ENCODE data around the gene PPTC7.
"Not testable (repeated sequence)": the region's sequence is repeated elsewhere in the genome, so short reads cannot be mapped to it uniquely, and the experiment has no call there.

Gene PPTC7

DNA sequence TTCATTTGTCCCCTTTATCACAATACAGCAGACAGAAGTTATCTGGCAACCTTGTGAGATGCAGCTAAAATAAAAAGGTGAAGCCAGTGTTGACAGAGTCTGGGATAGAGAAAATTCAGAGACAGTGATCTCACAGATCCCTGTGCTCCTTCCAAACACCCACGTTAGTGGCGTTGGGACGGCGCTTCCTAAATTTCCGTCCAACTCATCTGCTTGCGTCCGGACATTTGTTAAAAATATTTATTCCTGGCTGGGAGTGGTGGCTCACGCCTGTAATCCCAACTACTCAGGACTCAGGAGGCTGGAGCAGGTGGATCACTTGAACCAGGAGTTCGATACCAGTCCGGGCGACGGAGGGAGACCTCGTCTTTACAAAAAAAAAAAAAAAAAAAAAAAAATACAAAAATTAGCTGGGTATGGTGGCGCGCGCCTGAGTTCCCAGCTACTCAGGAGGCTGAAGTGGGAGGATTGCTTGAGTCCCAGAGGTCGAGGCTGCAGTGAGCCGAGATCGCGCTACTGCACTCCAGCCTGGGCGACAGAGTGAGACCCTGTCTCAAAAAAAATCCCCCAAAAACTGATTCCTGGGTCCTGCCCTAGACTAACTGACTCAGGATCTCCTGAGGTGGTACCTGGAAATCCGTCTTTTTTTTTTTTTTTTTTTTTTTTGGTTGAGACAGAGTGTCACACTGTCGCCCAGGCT lies 30.1 kb upstream of the PPTC7 start:
- FAIRE-seq (no peak), DNase-seq (ENCODE audit: insufficient read length, low spot score) (no peak)
- no peak for TF ChIP-seq POU2F2 (IDR thresholded peaks at IDR 0.05; ENCODE audit: low read depth, low read length)
- no peak for TF ChIP-seq POLR2AphosphoS5 (IDR thresholded peaks at IDR 0.05; ENCODE audit: low read depth, low read length)
- TF ChIP-seq POLR2A (IDR thresholded peaks at IDR 0.05; ENCODE audit: low read depth, low read length): no peak
- no peak for TF ChIP-seq SPI1 (IDR thresholded peaks at IDR 0.05; ENCODE audit: low read depth, low read length)
- no peak for TF ChIP-seq PAX5 (IDR thresholded peaks at IDR 0.05; ENCODE audit: insufficient read depth, low read length, severe bottlenecking)
- TF ChIP-seq TAF1 (IDR thresholded peaks at IDR 0.05; ENCODE audit: low read depth, low read length): no peak

DNA sequence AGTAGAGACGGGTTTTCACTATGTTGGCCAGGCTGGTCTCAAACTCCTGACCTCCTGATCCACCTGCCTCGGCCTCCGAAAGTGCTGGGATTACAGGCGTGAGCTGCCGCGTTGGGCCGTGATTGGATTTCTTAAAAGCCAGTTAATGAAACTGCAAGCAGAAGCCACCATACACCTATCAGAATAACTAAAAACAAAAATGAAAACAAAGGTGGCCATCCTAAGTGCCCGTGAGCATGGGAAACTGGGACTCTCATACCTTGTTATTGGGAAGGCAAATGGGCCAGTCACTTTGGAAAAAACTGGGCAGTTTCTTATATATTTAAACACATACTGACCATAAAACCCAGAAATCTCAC lies 23.1 kb upstream of the PPTC7 start:
- no peak for TF ChIP-seq TAF1 (IDR thresholded peaks at IDR 0.05; ENCODE audit: low read depth, low read length)
- FAIRE-seq (no peak), DNase-seq (ENCODE audit: insufficient read length, low spot score) (no peak)

DNA sequence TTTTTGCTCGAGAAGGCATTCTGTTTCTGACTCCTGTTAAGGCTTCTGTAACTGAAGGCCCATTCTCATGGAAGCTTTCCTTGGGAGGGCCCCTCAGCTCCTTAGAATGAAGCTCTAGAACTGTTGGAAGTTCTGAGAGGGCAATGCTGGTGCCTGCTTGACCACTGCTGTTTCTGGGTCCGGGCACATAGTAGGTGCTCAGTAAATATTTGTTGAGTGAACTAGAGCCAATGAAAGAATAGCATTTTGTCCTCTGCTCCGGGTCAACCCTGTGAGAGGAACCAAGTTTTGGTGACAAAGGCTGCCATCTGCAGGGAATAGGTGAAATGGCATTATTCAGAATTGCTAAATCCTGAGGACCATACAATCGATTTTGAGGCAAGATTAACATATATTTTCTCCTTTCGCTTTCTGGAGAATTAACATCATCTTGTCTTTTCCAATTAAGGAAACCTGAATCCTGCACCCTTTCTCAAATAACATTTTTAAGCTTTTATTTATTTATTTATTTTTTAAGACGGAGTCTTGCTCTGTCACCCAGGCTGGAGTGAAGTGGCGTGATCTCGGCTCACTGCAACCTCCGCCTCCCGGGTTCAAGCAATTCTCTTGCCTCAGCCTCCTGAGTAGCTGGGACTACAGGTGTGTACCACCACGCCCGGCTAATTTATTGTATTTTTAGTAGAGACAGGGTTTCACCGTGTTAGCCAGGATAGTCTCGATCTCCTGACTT lies 19.1 kb upstream of the PPTC7 start:
- DNase-seq (ENCODE audit: insufficient read length, low spot score): not testable (repeated sequence)
- FAIRE-seq: peak; percentile 80
- 0 out of 2 replicates have a peak, but pooled peaks have one; percentile 34 for TF ChIP-seq POU2F2 (IDR thresholded peaks at IDR 0.05; ENCODE audit: low read depth, low read length)

DNA sequence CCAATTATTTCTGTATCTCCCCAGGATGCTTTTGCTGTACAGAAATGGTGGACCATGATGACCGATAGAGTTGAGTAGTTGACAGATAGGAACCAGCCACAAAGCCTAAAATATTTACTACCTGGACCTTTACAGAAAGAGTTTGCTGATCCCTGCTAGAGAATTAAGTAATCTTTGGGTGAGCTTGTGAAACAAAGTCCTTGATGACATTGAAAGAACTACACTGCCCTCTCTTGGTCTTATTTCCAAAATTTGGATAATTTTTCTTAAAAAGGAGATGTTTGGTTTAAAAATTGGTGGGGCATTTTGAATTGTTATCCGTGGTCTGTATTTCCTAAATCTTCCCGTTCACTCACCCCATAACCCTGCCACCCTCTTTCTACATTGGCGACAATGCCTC lies 17.1 kb upstream of the PPTC7 start:
- FAIRE-seq (peak; percentile 35), DNase-seq (ENCODE audit: insufficient read length, low spot score) (no peak)
- TF ChIP-seq POU2F2 (IDR thresholded peaks at IDR 0.05; ENCODE audit: low read depth, low read length): no peak
- no peak for TF ChIP-seq TAF1 (IDR thresholded peaks at IDR 0.05; ENCODE audit: low read depth, low read length)
- TF ChIP-seq POLR2AphosphoS5 (IDR thresholded peaks at IDR 0.05; ENCODE audit: low read depth, low read length): no peak
- no peak for TF ChIP-seq POLR2A (IDR thresholded peaks at IDR 0.05; ENCODE audit: low read depth, low read length)
- TF ChIP-seq PAX5 (IDR thresholded peaks at IDR 0.05; ENCODE audit: insufficient read depth, low read length, severe bottlenecking): no peak
- no peak for TF ChIP-seq SPI1 (IDR thresholded peaks at IDR 0.05; ENCODE audit: low read depth, low read length)

DNA sequence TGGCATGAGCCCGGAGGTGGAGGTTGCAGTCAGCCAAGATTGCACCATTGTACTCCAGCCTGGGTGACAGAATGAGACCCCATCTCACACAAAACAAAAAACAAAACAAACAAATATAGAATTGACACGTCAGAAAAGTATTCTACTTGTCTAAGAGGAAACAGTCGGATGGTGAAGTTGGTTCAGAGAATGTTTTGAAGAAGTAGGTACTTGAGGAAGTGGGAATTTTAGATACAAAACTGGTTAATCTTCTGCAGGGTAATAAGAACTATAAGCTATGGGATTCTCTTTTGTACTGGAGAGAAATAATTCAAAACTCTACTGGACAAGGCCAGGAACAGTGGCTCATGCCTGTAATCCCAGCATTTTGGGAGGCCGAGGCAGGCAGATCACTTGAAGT lies 16.2 kb upstream of the PPTC7 start:
- TF ChIP-seq POLR2A (IDR thresholded peaks at IDR 0.05; ENCODE audit: low read depth, low read length) (no peak), SPI1 (IDR thresholded peaks at IDR 0.05; ENCODE audit: low read depth, low read length) (peak; percentile 51)
- FAIRE-seq: no peak

DNA sequence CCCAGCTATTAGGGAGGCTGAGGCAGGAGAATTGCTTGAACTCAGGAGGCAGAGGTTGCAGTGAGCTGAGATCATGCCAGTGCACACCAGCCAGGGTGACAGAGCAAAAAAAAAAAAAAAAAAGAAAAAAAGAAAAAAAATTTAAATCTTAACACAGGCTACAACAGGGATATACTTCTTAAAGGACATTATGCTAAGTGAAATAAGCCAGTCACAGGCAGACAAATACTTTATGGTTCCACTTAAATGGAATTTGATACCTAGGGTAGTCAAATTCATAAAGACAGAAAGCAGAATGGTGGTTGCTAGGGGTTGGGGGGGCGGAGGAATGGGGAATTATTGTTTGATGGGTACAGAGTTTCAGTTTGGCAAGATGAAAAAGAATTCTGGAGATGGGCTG lies 14.8 kb upstream of the PPTC7 start:
- no peak for DNase-seq (ENCODE audit: insufficient read length, low spot score)
- FAIRE-seq: no peak
- TF ChIP-seq TAF1 (IDR thresholded peaks at IDR 0.05; ENCODE audit: low read depth, low read length) (no peak), POLR2AphosphoS5 (IDR thresholded peaks at IDR 0.05; ENCODE audit: low read depth, low read length) (no peak), POU2F2 (IDR thresholded peaks at IDR 0.05; ENCODE audit: low read depth, low read length) (no peak), PAX5 (IDR thresholded peaks at IDR 0.05; ENCODE audit: insufficient read depth, low read length, severe bottlenecking) (no peak), SPI1 (IDR thresholded peaks at IDR 0.05; ENCODE audit: low read depth, low read length) (no peak), POLR2A (IDR thresholded peaks at IDR 0.05; ENCODE audit: low read depth, low read length) (no peak)

More for the DNA sequence above, 16.2 kb upstream of the PPTC7 start:
- no peak for DNase-seq (ENCODE audit: insufficient read length, low spot score)

DNA sequence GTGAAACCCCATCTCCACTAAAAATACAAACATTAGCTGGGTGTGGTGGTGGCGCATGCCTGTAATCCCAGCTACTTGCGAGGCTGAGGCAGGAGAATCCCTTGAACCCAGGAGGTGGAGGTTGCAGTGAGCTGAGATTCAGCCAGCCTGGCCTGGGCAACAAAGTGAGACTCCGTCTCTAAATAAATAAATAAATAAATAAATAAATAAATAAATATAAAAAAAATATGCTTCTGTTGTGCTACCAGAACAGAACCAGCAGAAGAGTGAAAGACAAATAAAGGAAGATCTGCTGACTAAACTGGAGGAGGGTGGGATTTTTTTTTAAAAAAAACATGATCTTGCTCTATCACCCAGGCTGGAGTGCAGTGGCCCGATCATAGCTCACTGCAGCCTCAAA lies 9.8 kb upstream of the PPTC7 start:
- DNase-seq (ENCODE audit: insufficient read length, low spot score): not testable (repeated sequence)

DNA sequence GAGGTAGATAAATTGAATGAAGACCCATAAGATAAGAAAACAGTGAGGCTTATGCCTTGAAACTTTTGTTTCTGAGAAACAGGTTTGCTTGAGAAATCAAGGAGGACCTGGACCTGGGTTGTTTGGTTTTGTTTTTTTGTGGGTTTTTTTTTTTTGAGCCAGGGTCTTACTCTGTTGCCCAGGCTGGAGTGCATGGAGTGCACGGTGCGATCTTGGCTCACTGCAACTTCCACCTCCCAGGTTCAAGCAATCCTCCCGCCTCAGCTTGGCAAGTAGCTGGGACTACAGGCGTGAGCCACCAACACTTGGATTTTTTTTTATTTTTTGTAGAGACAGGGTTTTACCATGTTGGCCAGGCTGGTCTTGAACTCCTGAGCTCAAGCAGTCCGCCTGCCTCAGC lies 9.0 kb upstream of the PPTC7 start:
- TF ChIP-seq POU2F2 (IDR thresholded peaks at IDR 0.05; ENCODE audit: low read depth, low read length) (no peak), POLR2AphosphoS5 (IDR thresholded peaks at IDR 0.05; ENCODE audit: low read depth, low read length) (no peak), POLR2A (IDR thresholded peaks at IDR 0.05; ENCODE audit: low read depth, low read length) (no peak), PAX5 (IDR thresholded peaks at IDR 0.05; ENCODE audit: insufficient read depth, low read length, severe bottlenecking) (no peak), SPI1 (IDR thresholded peaks at IDR 0.05; ENCODE audit: low read depth, low read length) (no peak), TAF1 (IDR thresholded peaks at IDR 0.05; ENCODE audit: low read depth, low read length) (no peak)
- FAIRE-seq (no peak), DNase-seq (ENCODE audit: insufficient read length, low spot score) (no peak)

More for the DNA sequence above, 9.8 kb upstream of the PPTC7 start:
- not testable (repeated sequence) for FAIRE-seq

DNA sequence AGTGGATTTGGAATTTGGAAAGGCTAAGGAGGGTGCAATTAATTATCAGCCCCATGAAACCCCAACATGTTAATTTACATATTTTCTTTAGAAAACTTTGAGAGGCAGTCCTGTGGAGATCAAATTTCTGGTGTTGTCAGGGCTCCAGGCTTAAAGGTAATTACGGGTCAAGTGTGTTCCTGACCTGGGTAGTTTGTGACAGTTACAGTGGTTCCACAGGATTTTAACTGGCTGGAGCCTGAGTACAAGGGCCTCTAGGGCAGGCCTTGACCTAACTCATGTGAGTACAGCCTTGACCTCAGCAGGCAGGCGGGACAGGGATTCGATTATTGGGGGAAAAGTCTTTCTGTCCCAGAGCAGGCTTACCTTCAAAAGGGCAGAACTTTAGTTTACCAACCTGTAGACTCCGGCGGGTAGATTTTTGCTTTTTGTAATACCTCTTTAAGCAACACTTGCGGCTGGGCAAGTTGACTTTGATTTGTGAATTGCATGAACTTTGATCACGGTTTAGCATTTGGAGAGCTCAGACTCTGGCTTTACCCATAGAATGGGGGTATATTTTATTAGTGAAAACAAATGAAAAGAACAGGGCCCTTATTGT lies 8.4 kb upstream of the PPTC7 start:
- no peak for TF ChIP-seq POLR2A (IDR thresholded peaks at IDR 0.05; ENCODE audit: low read depth, low read length)
- no peak for TF ChIP-seq SPI1 (IDR thresholded peaks at IDR 0.05; ENCODE audit: low read depth, low read length)
- no peak for TF ChIP-seq TAF1 (IDR thresholded peaks at IDR 0.05; ENCODE audit: low read depth, low read length)
- TF ChIP-seq PAX5 (IDR thresholded peaks at IDR 0.05; ENCODE audit: insufficient read depth, low read length, severe bottlenecking): no peak
- TF ChIP-seq POU2F2 (IDR thresholded peaks at IDR 0.05; ENCODE audit: low read depth, low read length): no peak
- TF ChIP-seq POLR2AphosphoS5 (IDR thresholded peaks at IDR 0.05; ENCODE audit: low read depth, low read length): no peak
- no peak for DNase-seq (ENCODE audit: insufficient read length, low spot score)
- no peak for FAIRE-seq

DNA sequence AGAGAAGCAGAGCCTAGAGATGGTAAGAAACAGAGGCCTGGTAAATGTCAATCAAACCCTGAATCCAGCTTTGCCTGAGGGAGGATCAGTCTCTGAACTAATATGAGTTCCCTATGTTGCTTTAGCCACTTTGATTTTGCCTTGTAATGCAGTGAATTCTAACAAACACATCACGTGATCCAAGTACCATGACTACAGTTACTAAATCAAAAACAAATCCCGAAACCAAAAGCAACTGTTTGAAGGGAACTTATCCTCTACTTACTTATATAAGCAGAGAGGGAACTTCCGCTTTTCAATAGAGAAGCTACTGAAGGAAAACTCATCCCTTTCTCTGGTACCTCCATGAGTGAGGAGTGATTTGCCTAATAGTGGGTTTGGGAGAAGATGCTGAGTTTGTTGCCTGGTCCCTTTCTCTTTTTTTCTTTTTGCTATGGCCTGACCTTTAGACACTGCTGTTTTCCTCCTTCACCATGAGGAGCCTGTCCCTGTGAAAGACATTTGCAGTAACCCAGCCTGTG lies 7.7 kb upstream of the PPTC7 start:
- no peak for DNase-seq (ENCODE audit: insufficient read length, low spot score)
- FAIRE-seq: peak; percentile 94
- TF ChIP-seq POU2F2 (IDR thresholded peaks at IDR 0.05; ENCODE audit: low read depth, low read length) (no peak), POLR2A (IDR thresholded peaks at IDR 0.05; ENCODE audit: low read depth, low read length) (peak; percentile 51), POLR2AphosphoS5 (IDR thresholded peaks at IDR 0.05; ENCODE audit: low read depth, low read length) (no peak; the same call in 1 of the 2 replicates), SPI1 (IDR thresholded peaks at IDR 0.05; ENCODE audit: low read depth, low read length) (peak; percentile 80), TAF1 (IDR thresholded peaks at IDR 0.05; ENCODE audit: low read depth, low read length) (peak; percentile 25; the same call in 1 of the 2 replicates), PAX5 (IDR thresholded peaks at IDR 0.05; ENCODE audit: insufficient read depth, low read length, severe bottlenecking) (no peak)

Data from GM12891 (cell line).